CD4-positive, alpha-beta T cell (primary cell): ENCODE measurements around the gene RNF213. TPM values are rescaled to one million over a fixed set of nuclear protein-coding genes. Genes with fewer than 3 reads are reported as not detected.

ENCODE experiments used
- ATAC-seq: fragments of 200-7000 bp; cut with Tn5 transposase; one replicate; pipeline ENCODE4 v1.10.0; 2022; ENCODE audit warnings: mild to moderate bottlenecking; ENCODE audit not compliant: poor library complexity
- CTCF ChIA-PET: fragments of 350-600 bp; sonication (Branson Sonifier 250); formaldehyde crosslinking; loops from one replicate; lab custom pipeline; 2021; ENCODE audit warnings: antibody characterized with exemption, inconsistent platforms; lab: Charles Lee
- POLR2A ChIA-PET: fragments of 350-600 bp; sonication (Branson Sonifier 250); formaldehyde crosslinking; loops from one replicate; lab custom pipeline; 2021; ENCODE audit warnings: antibody characterized with exemption, inconsistent platforms; lab: Charles Lee
- DNase-seq, 14 experiments: peaks; one replicate each; pipeline ENCODE4 v3.0.0-alpha.2; 2013 to 2020; ENCODE audit warnings: mixed read lengths in 2 of 14
- H3K27ac ChIP-seq, 2 donors: one replicate each; pipeline versions ENCODE4 v1.5.1 to v1.7.0; 2013; ENCODE audit warnings: low read length in 2 of 2, low read depth in 1 of 2, mild to moderate bottlenecking in 1 of 2
- H3K27me3 ChIP-seq, 2 experiments: 1 replicate in 1 of 2; 2 replicates in 1 of 2; pipeline versions ENCODE4 v1.6.1 to v1.7.0; 2013; ENCODE audit warnings: low read length in 2 of 2, control low read depth in 1 of 2, mild to moderate bottlenecking in 1 of 2, moderate library complexity in 1 of 2; ENCODE audit not compliant: insufficient read depth in 2 of 2, control insufficient read depth in 1 of 2
- H3K36me3 ChIP-seq: one replicate; pipeline ENCODE4 v1.6.1; 2013; ENCODE audit warnings: low read length, control low read depth; ENCODE audit not compliant: insufficient read depth
- H3K4me1 ChIP-seq: one replicate; pipeline ENCODE4 v1.6.1; 2013; ENCODE audit warnings: low read length, control low read depth; ENCODE audit not compliant: insufficient read depth
- H3K4me3 ChIP-seq: one replicate; pipeline ENCODE4 v1.5.1; 2013; ENCODE audit warnings: mild to moderate bottlenecking, low read length, moderate library complexity
- H3K9me3 ChIP-seq, 2 experiments: 1 replicate in 1 of 2; 2 replicates in 1 of 2; pipeline versions ENCODE4 v1.6.1 to v1.7.0; 2013; ENCODE audit warnings: low read length in 2 of 2, mild to moderate bottlenecking in 2 of 2, control low read depth in 1 of 2, moderate library complexity in 1 of 2; ENCODE audit not compliant: control insufficient read depth in 1 of 2, insufficient read depth in 1 of 2
- H3K27ac Mint-ChIP-seq: one replicate; pipeline ENCODE4 v1.8.0; 2020; ENCODE audit warnings: mixed read lengths
- H3K27me3 Mint-ChIP-seq: one replicate; pipeline ENCODE4 v1.8.0; 2021; ENCODE audit warnings: mixed read lengths
- H3K36me3 Mint-ChIP-seq: one replicate; pipeline ENCODE4 v1.8.0; 2021; ENCODE audit warnings: low read depth, mixed read lengths
- H3K4me1 Mint-ChIP-seq: one replicate; pipeline ENCODE4 v1.8.0; 2021; ENCODE audit warnings: low read depth, mixed read lengths
- H3K4me3 Mint-ChIP-seq: one replicate; pipeline ENCODE4 v1.8.0; 2020; ENCODE audit warnings: mild to moderate bottlenecking, mixed read lengths
- H3K9me3 Mint-ChIP-seq: one replicate; pipeline ENCODE4 v1.8.0; 2020; ENCODE audit warnings: mixed read lengths
- CTCF ChIP-seq: fragments of 200-600 bp; IDR thresholded peaks from one replicate; pipeline ENCODE4 v1.8.0; 2022; ENCODE audit warnings: antibody characterized with exemption, mild to moderate bottlenecking
- intact Hi-C, 2 experiments: fragments of 100-400 bp; cut with DNase I in 1 of 2; cut with micrococcal nuclease in 1 of 2; formaldehyde crosslinking; loops; one replicate each; pipeline versions ENCODE4 v1.15.1 to v1.9.0; 2023 to 2025; cut with DNase I, micrococcal nuclease
- total RNA-seq, 174 experiments: library from RNA in 2 of 174; stranded (reverse) in 2 of 174; gene quantifications; one replicate each; pipeline ENCODE4 v1.2.3 and lab custom pipeline; 2021 to 2026

Gene RNF213
- total RNA-seq, 2 experiments from 2014 or later: 290 to 312 TPM

- H3K36me3 Mint-ChIP-seq: no peaks in the 10 kb centered on the region
- Histone ChIP-seq H3K4me1 (peaks cover 20% of the 10 kb centered on the region), H3K27me3 (no peaks in the 10 kb centered on the region), H3K27ac (no peak overlapping the region), H3K9me3 (no peaks in the 10 kb centered on the region), H3K4me3 (no peak overlapping the region), H3K36me3 (no peaks in the 10 kb centered on the region)
- H3K27me3 Mint-ChIP-seq: no peaks in the 10 kb centered on the region
- no peak overlapping the region for H3K27ac Mint-ChIP-seq
- TF ChIP-seq CTCF: no peak
- H3K4me3 Mint-ChIP-seq: no peak overlapping the region
- ChIA-PET CTCF (interaction anchor here (0.6 to 3.0 kb wide), 23 partner anchors 9 to 811 kb away, joined by 3 to 15 read pairs (median 4); partner anchors contain the start of genes ENDOV, NDUFAF8, NPTX1 and TEPSIN), POLR2A (interaction anchor here (0.7 to 1.7 kb wide), 4 partner anchors 150 to 542 kb away, joined by 3 to 11 read pairs (median 3); no protein-coding TSS in a partner anchor)
- no peaks in the 10 kb centered on the region for H3K9me3 Mint-ChIP-seq
- DNase-seq (peak in 1 of 14 experiments; percentile 35), ATAC-seq (no peak)
- H3K4me1 Mint-ChIP-seq: peaks cover 5% of the 10 kb centered on the region
- intact Hi-C loops: loop anchor here (1.0 to 2.0 kb wide), 6 partner anchors 148 to 675 kb away; no protein-coding TSS in a partner anchor
These were observed 167.0 kb downstream of the RNF213 start for GRCh38 chr17:80427366-80428282.

- Histone ChIP-seq H3K27ac (no peak overlapping the region), H3K4me1 (peaks cover 20% of the 10 kb centered on the region), H3K9me3 (no peaks in the 10 kb centered on the region), H3K27me3 (no peaks in the 10 kb centered on the region), H3K36me3 (no peaks in the 10 kb centered on the region), H3K4me3 (no peak overlapping the region)
- POLR2A ChIA-PET: no interaction called here
- Mint-ChIP-seq H3K4me3 (no peak overlapping the region), H3K36me3 (no peaks in the 10 kb centered on the region), H3K4me1 (peaks cover 5% of the 10 kb centered on the region), H3K27me3 (no peaks in the 10 kb centered on the region), H3K27ac (no peak overlapping the region), H3K9me3 (no peaks in the 10 kb centered on the region)
- DNase-seq (no peak), ATAC-seq (no peak)
- intact Hi-C loops: no loop called here
- no peak for TF ChIP-seq CTCF
- CTCF ChIA-PET: interaction anchor here (0.8 to 3.0 kb wide), 2 partner anchors 542 to 553 kb away, joined by 3 to 15 read pairs; no protein-coding TSS in a partner anchor
These were observed 167.7 kb downstream of the RNF213 start for GRCh38 chr17:80428363-80428762.

GRCh38 chr17:80428796-80429195 is 168.1 kb downstream of the RNF213 start:
- Histone ChIP-seq H3K27ac (no peak overlapping the region), H3K9me3 (no peaks in the 10 kb centered on the region), H3K4me1 (peaks cover 20% of the 10 kb centered on the region), H3K4me3 (no peak overlapping the region), H3K27me3 (no peaks in the 10 kb centered on the region), H3K36me3 (no peaks in the 10 kb centered on the region)
- Mint-ChIP-seq H3K36me3 (no peaks in the 10 kb centered on the region), H3K27ac (no peak overlapping the region), H3K27me3 (no peaks in the 10 kb centered on the region), H3K9me3 (no peaks in the 10 kb centered on the region), H3K4me3 (no peak overlapping the region), H3K4me1 (peaks cover 5% of the 10 kb centered on the region)
- ATAC-seq: no peak
- intact Hi-C loops: no loop called here
- DNase-seq: no peak
- ChIA-PET CTCF (interaction anchor here (3.0 kb wide), 1 partner anchor 553 kb away, joined by 15 read pairs; no protein-coding TSS in a partner anchor), POLR2A (no interaction called here)
- TF ChIP-seq CTCF: no peak
